Epithelial cell of esophagus (primary cell): ENCODE measurements around the gene LSM6.
A peak's percentile ranks its signal among the peaks of the same experiment; 100 is the strongest.

ENCODE experiments used
- DNase-seq: peaks from one replicate; pipeline ENCODE4 v3.0.0; 2010; ENCODE audit warnings: low read depth
- H3K4me3 ChIP-seq: 2 replicates; pipeline ENCODE4 v1.5.1; 2011; ENCODE audit warnings: mild to moderate bottlenecking, low read length, control low read depth
- TF ChIP-seq, protein P1 (sequence below): IDR thresholded peaks from 2 replicates; pipeline ENCODE4 v1.5.1; 2011; ENCODE audit warnings: low read depth, mild to moderate bottlenecking, low read length, control low read depth, inconsistent platforms; ENCODE audit not compliant: insufficient read depth; ENCODE audit errors: missing control alignments

LSM6 gene

DNA sequence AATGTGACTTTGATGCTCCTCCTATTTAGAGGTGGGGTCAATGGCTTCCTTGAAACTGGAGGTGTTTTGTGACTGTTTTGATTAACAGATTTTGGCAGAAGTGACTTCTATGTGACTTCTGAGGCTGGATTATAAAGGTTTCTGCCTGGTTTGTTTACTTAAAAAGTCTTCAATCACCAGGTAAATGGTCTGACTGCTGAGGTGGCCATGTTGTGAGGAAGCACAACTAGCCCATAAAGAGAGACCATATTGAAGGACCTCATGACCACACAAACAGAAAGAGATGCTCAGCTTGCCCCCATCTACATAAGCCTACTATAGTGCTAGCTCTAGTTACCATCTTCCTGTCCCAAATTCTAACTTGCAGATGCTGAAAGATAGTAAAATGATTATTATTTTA lies 14.3 kb upstream of the LSM6 start:
- no peak overlapping the region for H3K4me3 ChIP-seq
- DNase-seq: no peak
- TF ChIP-seq, protein P1, sequence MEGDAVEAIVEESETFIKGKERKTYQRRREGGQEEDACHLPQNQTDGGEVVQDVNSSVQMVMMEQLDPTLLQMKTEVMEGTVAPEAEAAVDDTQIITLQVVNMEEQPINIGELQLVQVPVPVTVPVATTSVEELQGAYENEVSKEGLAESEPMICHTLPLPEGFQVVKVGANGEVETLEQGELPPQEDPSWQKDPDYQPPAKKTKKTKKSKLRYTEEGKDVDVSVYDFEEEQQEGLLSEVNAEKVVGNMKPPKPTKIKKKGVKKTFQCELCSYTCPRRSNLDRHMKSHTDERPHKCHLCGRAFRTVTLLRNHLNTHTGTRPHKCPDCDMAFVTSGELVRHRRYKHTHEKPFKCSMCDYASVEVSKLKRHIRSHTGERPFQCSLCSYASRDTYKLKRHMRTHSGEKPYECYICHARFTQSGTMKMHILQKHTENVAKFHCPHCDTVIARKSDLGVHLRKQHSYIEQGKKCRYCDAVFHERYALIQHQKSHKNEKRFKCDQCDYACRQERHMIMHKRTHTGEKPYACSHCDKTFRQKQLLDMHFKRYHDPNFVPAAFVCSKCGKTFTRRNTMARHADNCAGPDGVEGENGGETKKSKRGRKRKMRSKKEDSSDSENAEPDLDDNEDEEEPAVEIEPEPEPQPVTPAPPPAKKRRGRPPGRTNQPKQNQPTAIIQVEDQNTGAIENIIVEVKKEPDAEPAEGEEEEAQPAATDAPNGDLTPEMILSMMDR: no peak

DNA sequence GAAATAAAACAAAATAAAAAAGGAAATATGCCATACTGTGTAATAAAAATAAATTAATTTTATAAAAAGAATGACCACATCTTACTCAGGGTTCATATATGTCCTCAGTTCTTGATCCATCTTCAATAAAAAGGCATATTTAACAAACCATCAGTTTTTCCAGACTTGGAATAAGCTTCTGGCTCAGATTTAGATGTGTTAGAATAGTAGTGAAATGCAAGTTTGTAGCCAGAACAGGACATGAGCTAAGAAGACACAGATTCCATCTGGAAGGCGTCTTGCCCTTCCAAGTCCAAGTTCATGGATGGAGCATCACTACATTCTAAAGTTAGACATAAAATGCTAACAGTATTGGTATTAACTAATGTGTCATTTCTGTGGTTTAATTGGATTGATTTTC lies 10.3 kb upstream of the LSM6 start:
- no peak overlapping the region for H3K4me3 ChIP-seq
- TF ChIP-seq, protein P1: no peak
- no peak for DNase-seq

DNA sequence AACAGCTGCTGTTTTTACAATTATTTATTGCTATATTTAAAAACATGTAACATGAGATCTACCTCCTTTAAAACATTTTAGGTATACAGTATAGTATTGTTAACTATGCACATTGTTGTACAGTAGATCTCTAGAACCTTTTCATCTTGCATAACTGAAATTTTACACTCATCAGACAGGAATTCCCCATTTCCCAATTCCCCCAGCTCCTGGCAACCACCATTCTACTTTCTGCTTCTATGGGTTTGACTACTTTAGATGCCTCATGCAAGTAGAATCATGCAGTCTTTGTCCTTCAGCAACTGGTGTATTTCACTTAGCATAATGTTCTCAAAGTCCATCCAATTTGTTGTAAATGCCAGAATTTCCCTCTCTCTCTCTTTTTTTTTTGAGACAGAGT lies 9.7 kb upstream of the LSM6 start:
- DNase-seq: peak; percentile 94
- no peak overlapping the region for H3K4me3 ChIP-seq
- TF ChIP-seq, protein P1: no peak

DNA sequence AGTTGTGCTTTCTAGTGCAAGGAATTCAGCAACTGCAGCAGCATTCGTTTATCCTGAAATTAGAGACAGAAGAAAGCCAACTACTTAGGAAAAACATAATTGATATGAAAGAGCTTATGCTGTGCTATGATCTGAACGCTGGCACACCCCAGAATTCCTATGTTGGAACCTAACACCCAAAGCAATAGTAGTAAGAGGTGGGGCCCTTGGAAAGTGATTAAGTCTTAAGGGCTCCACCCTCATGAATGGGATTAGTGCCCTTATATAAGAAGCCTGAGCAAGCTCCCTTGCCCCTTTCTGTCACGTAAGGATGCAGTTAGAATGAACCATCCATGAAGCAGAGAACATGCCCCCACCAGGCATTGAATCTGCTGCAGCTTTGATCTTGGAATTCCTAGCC lies 5.4 kb upstream of the LSM6 start:
- no peak for DNase-seq
- TF ChIP-seq, protein P1: no peak
- H3K4me3 ChIP-seq: no peak overlapping the region

DNA sequence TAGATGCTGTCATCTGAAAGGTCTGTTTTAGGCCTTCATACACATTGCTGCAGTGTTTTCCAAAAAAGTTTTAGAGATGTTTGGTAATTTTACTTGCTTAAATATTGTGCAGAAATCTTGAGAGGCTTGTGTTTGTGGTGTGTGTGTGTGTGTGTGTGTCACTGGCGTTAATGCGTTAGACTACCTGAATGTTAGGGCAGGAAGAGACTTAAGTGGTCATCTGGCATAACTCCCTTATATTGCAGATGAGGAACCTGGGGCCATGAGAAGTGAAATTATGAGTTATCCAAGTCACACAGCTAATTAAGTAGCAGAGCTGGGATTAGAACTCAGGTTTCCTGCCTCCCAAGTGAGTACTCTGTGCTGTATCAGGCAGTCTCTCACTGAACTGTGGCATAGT lies 1.4 kb downstream of the LSM6 start:
- DNase-seq: peak; percentile 8
- TF ChIP-seq, protein P1: no peak
- H3K4me3 ChIP-seq: peak overlapping the region; percentile 79

DNA sequence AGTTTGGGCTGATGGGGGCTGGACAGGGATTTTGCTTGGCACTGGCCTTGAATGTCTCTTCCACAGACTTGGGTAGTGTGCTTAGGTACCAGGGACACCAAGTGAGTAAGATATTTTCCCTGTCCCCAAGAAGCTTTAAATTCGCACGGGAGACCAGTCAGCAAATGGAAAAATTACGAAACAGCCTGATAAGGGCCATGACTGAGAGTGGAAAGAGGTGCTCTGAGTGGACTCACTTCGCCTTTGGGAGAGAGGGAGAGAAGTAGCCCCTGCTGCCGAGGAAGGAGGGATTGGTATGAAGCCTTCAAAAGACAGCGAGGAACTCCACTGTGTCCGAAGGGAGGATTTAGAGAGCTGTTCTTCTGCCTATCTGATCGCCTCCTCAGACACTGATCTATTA lies 2.6 kb downstream of the LSM6 start:
- TF ChIP-seq, protein P1: no peak
- DNase-seq: no peak
- H3K4me3 ChIP-seq: no peak overlapping the region

DNA sequence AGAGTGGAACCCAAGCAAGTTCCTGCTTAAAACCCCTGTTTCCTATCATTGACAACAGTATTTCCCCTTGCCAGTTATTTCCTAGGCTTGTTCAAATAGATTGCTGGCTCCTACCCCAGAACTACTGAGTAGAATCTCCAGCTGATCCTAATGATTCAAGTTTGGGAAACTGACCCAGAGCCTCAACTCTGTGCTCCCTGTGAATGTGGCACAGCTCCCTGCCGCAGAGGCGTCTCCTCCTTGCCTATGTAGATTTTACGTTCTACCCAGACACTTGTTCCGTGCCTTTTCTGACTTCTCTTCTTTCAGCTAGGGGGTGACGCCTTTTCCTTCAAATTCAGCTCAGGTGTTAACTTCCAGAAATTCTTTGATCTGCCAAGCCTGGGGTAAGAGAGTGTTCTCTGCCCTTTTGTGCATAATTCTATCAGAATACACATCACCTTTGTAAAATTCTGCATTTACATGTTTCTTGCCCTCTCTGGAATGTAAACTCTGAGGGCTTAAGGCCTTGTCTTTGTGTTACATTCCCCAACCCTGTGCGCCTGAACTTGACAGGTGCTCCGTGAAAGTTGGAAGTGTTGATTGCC lies 4.4 kb downstream of the LSM6 start:
- TF ChIP-seq, protein P1: no peak
- no peak overlapping the region for H3K4me3 ChIP-seq
- DNase-seq: no peak
